Activated naive CD4-positive, alpha-beta T cell treated with anti-CD3 and anti-CD28 coated beads, Interleukin-2, amount 10 ng/mL, durations not matched to agents 5 hours and 36 hours (primary cell): ENCODE results near the gene GTF2H4. TPM values are rescaled to one million over a fixed set of nuclear protein-coding genes. Genes with fewer than 3 reads are reported as not detected.

Source experiments
- microRNA-seq: library from miRNA; unstranded; fragments of <30 nt; microRNA quantifications from one replicate; pipeline ENCODE4 v1.2.0, GENCODE V29; 2022; ENCODE audit warnings: borderline microRNAs expressed, borderline replicate concordance
- total RNA-seq, 2 experiments: library from RNA; stranded (reverse); gene quantifications; one replicate each; pipeline ENCODE4 v1.2.3, GENCODE V29; 2021

GTF2H4 gene
- 10 to 100 TPM; 28.3 to 32.5 TPM for total RNA-seq

DNA sequence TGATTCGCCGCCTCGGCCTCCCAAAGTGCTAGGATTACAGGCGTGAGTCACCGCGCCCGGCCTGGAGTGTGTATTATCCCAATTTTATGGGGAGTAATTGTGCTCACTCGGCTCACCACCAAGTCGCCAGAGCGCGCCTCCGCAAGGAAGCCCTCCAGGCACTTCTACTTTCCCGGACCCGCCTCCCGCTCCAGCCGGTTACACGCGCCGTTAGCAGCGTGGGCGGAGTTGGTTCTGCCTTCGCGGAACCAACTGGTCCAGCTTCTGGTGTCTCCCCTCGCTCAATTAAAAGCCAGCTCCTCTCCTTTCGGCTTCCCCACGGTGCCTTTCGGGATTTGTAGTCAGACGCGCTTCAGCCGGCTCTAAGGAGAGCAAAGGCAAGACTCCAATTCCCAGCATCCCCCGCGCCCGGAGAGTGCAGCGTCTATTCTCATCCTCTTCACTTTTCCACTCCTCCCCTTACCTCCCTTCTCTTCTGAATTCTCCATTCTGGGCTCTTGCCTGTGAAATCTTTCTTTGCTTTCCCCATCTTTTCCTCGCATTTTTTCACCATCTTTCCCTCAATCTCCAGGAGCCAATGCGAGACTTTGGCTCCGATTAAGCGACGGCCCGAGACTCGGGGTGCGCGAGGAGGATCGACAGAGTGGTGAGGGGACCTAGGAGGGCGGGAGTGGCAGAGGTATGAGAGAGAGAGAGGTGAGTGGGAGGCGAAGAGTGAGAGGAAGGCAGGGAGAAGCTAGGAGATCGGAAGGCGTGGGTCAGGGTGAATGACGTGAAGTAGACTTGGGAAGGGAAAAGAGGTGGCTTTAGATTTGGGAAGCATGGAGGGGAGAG lies at the start of gene GTF2H4:
Gene GTF2H4, plus strand, starts transcription at position 450 of the 834 bp plus-strand sequence.

GRCh38 chr6:30883685-30884520 lies 24.1 kb upstream of the GTF2H4 start, which contains the start of gene DDR1:
Gene DDR1, plus strand, starts transcription at chr6:30884519. Its CDS starts 4,211 bp downstream, at chr6:30888730.

GRCh38 chr6:30914076-30914853 lies 6.3 kb downstream of the GTF2H4 start, which contains the start of gene VARS2:
Gene VARS2, plus strand, starts transcription at chr6:30914238. Its CDS starts 599 bp downstream, at chr6:30914837.

DNA sequence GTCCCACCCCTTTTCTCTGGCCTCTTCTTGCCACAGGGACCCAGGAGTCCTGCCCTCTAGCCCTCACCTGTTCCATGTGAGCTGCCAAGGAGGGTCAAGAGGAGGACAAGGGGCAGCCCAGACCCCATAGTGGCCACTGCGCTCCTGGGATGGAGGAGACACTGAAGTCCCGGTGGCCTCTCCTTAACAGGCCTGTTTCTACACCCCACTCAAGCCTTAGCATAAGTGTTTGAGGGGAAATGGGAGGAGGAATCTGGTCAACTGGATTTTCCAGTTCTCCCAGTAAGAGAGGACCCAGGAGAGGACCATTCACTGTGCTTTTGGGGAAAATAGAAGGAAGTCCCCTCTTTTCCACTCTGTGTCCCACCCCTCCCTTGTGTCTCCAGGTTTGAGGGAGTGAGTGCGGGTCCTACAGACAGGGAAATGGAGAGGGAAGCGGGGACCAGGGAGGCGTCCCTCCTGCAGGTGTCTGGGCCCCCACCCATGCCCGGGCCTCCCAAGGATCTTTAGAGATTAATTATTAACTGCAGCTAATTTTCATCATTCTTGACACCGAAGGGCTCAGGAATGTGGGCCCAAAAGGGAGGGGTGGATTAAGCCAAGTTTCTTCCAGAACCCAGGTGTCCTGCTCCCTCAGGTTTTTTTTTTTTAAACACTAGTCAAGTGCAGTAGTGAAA lies 24.1 kb downstream of the GTF2H4 start, which contains the start of gene SFTA2:
Gene SFTA2, minus strand, starts transcription at position 202 of the 677 bp plus-strand sequence. Its CDS starts 74 bp downstream, at position 128.

DNA sequence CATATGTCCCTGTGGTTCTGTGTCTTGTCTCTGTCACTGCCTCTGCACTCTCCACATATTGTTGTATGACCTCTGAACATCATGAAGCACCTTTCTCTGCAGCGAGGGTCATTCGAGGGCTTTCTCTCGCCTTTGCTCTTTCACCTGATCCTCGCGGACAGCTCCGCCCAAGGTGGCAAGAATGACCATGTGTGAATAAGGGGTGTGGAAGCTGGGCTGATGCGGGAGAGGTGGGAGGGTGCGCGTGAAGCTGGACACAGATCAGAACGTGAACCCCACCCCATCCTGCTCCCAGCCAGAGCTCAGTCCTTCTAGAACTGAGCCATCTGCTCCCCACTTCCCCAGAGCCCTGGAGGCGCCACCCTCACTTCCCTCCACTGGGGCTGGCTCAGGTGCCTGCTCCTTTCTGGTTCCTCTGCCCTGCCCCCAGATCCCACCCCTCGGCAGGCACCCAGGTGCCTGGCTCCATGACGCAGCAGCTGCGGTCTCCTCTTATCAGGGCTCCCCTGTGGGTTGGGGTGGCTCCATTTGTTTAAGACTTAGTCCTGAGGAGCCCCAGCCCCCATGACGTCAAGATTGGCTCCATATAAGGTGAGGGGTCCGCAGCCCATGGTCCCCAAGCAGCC lies 32.5 kb downstream of the GTF2H4 start, which contains the start of gene MUCL3:
Gene MUCL3, plus strand, starts transcription at position 613 of the 626 bp plus-strand sequence. CDS start 27 bp downstream, outside the sequence.

Small RNA genes within 50 kb of the gene (microRNA-seq; reads per million reads assigned to microRNA genes)
- not detected for gene MIR4640

Other genes starting within 250 kb of the GTF2H4 start
- gene DHX16, start 235.2 kb upstream of the GTF2H4 start, total RNA-seq = 10 to 100 TPM; 34.3 to 36.2 TPM
- gene PPP1R18, start 221.6 kb upstream of the GTF2H4 start, total RNA-seq = 100 to 1,000 TPM; 247 to 254 TPM
- 10 to 100 TPM; 40.5 to 44.6 TPM for gene NRM, start 217.2 kb upstream of the GTF2H4 start, total RNA-seq
- gene MDC1, start 190.9 kb upstream of the GTF2H4 start, total RNA-seq = 10 to 100 TPM; 55.0 to 57.5 TPM
- 1,000 to 10,000 TPM; 1,002 to 1,008 TPM for gene TUBB, start 187.9 kb upstream of the GTF2H4 start, total RNA-seq
- gene FLOT1, start 165.5 kb upstream of the GTF2H4 start, total RNA-seq = 100 to 1,000 TPM; 209 to 215 TPM
- gene IER3, start 163.7 kb upstream of the GTF2H4 start, total RNA-seq = 10 to 100 TPM; 34.2 to 34.3 TPM
- 1 to 10 TPM; 7.0 to 9.3 TPM for gene DDR1, start 23.7 kb upstream of the GTF2H4 start, total RNA-seq
- gene VARS2, start 6.0 kb downstream of the GTF2H4 start, total RNA-seq = 10 to 100 TPM; 32.9 to 33.4 TPM
- not detected for gene SFTA2, start 24.0 kb downstream of the GTF2H4 start, total RNA-seq
- not detected for gene MUCL3, start 32.8 kb downstream of the GTF2H4 start, total RNA-seq
- gene MUC21, start 75.5 kb downstream of the GTF2H4 start, total RNA-seq = not detected
- not detected for gene MUC22, start 102.3 kb downstream of the GTF2H4 start, total RNA-seq
- not detected for gene C6orf15, start 204.4 kb downstream of the GTF2H4 start, total RNA-seq
- not detected for gene PSORS1C1, start 206.6 kb downstream of the GTF2H4 start, total RNA-seq
- not detected for gene CDSN, start 212.2 kb downstream of the GTF2H4 start, total RNA-seq
- not detected for gene PSORS1C2, start 230.9 kb downstream of the GTF2H4 start, total RNA-seq
- gene CCHCR1, start 249.6 kb downstream of the GTF2H4 start, total RNA-seq = 10 to 100 TPM; 29.1 to 34.4 TPM